Measurements from ENCODE around the gene MTMR1. TPM values are rescaled to one million over a fixed set of nuclear protein-coding genes. Genes with fewer than 3 reads are reported as not detected.

Gene MTMR1
- total RNA-seq, 2 donors from 2014 or later: 10.2 to 21.0 TPM

- Histone ChIP-seq H3K9me3 (no peaks in the 10 kb centered on the region), H3K27ac (peak overlapping the region; percentile 75), H3K4me1 (no peaks in the 10 kb centered on the region), H3K36me3 (no peaks in the 10 kb centered on the region), H3K4me3 (peak overlapping the region; percentile 48 to 57), H3K27me3 (peaks cover 0 to 5% of the 10 kb centered on the region in 2 donors)
- DNase-seq (ENCODE audit: low spot score): no peak
- TF ChIP-seq, protein P1, sequence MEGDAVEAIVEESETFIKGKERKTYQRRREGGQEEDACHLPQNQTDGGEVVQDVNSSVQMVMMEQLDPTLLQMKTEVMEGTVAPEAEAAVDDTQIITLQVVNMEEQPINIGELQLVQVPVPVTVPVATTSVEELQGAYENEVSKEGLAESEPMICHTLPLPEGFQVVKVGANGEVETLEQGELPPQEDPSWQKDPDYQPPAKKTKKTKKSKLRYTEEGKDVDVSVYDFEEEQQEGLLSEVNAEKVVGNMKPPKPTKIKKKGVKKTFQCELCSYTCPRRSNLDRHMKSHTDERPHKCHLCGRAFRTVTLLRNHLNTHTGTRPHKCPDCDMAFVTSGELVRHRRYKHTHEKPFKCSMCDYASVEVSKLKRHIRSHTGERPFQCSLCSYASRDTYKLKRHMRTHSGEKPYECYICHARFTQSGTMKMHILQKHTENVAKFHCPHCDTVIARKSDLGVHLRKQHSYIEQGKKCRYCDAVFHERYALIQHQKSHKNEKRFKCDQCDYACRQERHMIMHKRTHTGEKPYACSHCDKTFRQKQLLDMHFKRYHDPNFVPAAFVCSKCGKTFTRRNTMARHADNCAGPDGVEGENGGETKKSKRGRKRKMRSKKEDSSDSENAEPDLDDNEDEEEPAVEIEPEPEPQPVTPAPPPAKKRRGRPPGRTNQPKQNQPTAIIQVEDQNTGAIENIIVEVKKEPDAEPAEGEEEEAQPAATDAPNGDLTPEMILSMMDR (IDR thresholded peaks at IDR 0.05): no peak
Measured at GRCh38 chrX:150693725-150694574, 754 bp downstream of the MTMR1 start.

- Histone ChIP-seq H3K9me3 (no peaks in the 10 kb centered on the region), H3K4me1 (no peaks in the 10 kb centered on the region), H3K36me3 (no peaks in the 10 kb centered on the region), H3K27ac (peak overlapping the region in 1 of 2 donors; percentile 75), H3K27me3 (peaks cover 0 to 5% of the 10 kb centered on the region in 2 donors), H3K4me3 (peak overlapping the region in 1 of 2 donors; percentile 57)
- no peak for DNase-seq (ENCODE audit: low spot score)
- TF ChIP-seq, protein P1 (IDR thresholded peaks at IDR 0.05): no peak
Measured at GRCh38 chrX:150694738-150695410, 1.7 kb downstream of the MTMR1 start.

GRCh38 chrX:150696331-150696730, 3.1 kb downstream of the MTMR1 start:
- DNase-seq (ENCODE audit: low spot score): no peak
- H3K27ac ChIP-seq: no peak overlapping the region
- H3K27me3 ChIP-seq: peaks cover 0 to 5% of the 10 kb centered on the region in 2 donors
- no peak overlapping the region for H3K4me3 ChIP-seq
- TF ChIP-seq, protein P1 (IDR thresholded peaks at IDR 0.05): no peak
- no peaks in the 10 kb centered on the region for H3K9me3 ChIP-seq
- no peaks in the 10 kb centered on the region for H3K36me3 ChIP-seq
- no peaks in the 10 kb centered on the region for H3K4me1 ChIP-seq

- DNase-seq (ENCODE audit: low spot score): no peak
- no peak overlapping the region for H3K27ac ChIP-seq
- TF ChIP-seq, protein P1 (IDR thresholded peaks at IDR 0.05): no peak
- H3K4me3 ChIP-seq: no peak overlapping the region
- no peaks in the 10 kb centered on the region for H3K36me3 ChIP-seq
- no peaks in the 10 kb centered on the region for H3K9me3 ChIP-seq
- H3K4me1 ChIP-seq: no peaks in the 10 kb centered on the region
- H3K27me3 ChIP-seq: peaks cover 0 to 5% of the 10 kb centered on the region in 2 donors
Measured at GRCh38 chrX:150696866-150697265, 3.7 kb downstream of the MTMR1 start.

DNA sequence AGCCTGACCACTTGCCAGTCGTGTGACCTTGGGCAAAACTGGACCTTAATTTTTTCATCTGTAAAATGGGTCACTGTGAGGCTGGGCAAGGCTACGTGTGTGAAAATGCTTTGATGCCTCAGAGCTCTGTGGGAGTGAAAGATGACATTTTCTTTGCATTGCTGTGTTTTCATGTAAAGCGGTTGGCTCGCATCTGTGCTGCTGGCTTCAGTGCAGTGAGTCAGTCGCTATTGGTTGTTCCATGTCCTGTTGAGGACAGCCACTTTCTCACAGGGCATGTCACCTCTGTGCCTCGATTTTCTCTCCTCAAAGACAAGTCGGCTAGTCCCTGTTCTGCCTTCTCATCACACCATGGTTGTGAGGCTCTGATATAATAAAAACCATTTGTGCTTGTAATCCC, 4.4 kb downstream of the MTMR1 start:
- peaks cover 0 to 5% of the 10 kb centered on the region in 2 donors for H3K27me3 ChIP-seq
- no peaks in the 10 kb centered on the region for H3K36me3 ChIP-seq
- TF ChIP-seq, protein P1 (IDR thresholded peaks at IDR 0.05): no peak
- H3K27ac ChIP-seq: no peak overlapping the region
- no peaks in the 10 kb centered on the region for H3K4me1 ChIP-seq
- DNase-seq (ENCODE audit: low spot score): no peak
- H3K9me3 ChIP-seq: no peaks in the 10 kb centered on the region
- H3K4me3 ChIP-seq: no peak overlapping the region
